HPDE6-E6E7 (cell line): Measurements from ENCODE around the gene SDC4.
"Not testable (repeated sequence)": the region's sequence is repeated elsewhere in the genome, so short reads cannot be mapped to it uniquely, and the experiment has no call there.

ENCODE experiments used
- DNase-seq: peaks from one replicate; pipeline ENCODE4 v3.0.0; 2011; ENCODE audit warnings: missing footprints; ENCODE audit errors: extremely low spot score

The SDC4 gene

DNA sequence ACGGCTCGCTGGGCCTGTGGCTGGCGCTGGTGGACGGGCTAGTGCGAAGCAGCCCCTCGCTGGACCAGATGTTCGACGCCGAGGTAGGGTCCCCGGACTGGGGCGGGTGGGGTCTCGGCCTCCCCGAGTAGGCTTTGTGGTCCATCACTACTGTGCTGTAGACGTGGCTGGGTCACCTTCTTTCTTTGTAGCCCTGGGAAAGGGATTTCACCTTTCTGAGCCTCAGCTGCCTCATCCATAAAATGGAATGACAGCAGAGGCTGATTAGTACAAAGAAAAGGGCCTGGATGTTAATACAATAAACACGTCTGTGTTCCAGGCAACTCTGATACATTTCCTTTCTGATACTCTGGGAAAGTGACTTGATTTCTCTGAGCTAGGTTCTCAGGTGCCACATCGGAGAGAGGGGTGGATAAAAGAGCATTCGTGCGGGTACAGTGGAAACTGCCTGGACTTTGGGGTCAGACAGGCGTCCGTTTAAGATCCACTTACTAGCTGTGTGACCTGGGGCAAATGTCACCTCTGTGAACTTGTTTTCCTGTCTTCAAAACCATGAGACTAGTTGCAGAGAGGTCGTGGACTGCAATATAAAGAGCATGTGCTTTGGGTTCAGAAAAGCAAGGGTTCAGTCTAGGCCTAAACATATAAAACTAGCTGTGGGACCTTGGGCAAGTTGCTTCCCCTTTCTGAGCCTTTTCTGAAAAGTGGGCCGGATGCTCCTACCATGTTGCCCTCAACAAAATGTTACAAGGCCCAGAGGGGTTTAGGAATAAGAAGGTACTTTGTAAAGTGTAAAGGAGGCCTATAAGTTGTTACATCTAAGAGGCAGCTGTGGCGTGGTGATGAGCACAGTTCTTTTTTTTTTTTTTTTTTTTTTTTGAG lies 15.6 kb upstream of the SDC4 start:
- no peak for DNase-seq

DNA sequence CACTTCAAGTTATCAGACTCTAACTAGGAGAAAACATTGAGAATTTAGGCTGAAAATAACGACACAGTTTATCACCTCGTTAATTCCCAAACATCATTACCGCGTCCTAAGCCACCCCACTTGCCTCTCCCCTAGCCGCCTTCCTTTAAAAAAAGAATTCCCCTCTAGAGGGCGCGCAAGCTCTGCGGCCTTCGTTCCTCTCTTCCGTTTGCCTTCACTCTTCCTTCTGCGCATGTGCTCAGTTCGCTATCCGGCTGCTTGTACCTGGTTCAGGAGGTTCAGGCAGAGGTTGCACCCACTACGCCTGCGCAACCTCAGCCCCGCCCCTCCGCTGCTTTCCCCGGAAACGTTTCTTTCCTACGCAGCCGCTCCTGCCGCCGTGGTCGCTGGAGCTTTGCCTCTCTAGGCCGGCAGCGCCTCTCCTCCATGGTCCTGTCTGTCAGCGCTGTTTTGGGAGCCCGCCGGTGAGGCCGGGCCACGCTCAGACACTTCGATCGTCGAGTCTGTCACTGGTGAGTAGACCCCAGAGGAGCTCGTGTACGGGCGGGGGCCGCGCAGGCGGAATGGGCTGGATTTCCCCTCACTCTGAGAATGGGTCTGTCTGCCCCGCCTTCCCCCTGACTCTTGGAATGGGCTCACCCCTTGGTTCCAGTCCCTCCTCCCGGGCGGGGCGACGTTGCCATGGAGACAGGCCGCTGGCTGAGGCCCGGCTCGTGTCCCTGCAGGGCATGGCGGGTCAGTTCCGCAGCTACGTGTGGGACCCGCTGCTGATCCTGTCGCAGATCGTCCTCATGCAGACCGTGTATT lies 14.8 kb upstream of the SDC4 start, which contains the start of gene SYS1:
Gene SYS1 (plus strand): TSS at position 353 of the 807 bp plus-strand sequence. CDS start 376 bp downstream, at position 729.
- DNase-seq, result peak; percentile 100

DNA sequence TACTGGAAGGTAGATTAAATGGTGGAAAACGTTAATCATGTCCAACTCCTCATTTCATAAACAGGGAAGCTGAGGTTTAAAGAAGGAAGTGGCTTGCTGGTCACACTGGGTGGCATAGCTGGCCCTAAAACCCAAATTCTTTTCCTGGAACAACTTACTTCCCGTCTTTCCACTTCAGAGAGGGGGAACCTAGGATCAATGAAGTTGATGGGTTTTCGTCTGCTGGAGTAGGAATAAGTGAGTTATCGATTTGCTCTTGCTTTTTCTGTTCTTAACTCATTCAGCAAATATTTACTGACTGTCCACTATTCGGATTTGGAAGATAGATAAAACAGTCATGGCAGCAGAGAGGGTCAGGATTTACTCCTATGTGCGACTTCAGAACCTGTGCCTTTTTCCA lies 13.6 kb upstream of the SDC4 start:
- DNase-seq, result no peak

DNA sequence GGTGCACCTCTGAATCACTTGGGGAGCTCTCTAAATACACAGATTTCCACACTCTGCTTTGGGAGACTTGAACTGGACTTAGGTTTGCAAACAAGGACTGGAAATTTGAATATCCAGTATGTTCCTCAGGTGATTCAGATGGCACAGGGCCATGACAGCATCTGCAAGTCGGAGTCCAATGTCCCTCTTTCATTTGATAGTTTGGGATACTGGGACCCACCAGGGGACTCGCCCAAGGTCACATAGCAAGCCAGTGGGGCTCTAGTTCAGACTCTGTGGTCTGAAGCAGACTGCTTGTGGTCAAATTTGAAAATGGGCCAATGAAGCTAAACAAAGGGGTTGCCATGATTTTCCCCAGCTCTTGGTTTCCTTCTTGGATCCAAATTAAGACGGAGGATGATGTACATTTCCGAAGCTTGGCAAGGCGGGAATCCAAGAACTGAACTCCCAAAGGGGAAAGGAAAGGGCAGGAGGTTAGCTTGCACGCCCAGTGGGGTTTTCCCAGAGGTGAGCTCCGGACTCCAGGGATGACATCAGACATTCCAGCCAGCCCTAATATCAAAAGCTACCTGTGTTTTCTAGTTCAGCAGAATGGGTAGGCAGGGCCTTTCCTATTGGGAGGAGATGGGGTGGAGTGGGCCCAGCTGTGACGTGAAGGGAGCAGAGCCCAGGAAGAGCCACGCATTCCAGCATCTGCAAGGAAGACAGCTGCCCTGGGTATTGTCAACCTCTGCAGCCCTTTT lies 11.4 kb upstream of the SDC4 start:
- peak; percentile 92 for DNase-seq

DNA sequence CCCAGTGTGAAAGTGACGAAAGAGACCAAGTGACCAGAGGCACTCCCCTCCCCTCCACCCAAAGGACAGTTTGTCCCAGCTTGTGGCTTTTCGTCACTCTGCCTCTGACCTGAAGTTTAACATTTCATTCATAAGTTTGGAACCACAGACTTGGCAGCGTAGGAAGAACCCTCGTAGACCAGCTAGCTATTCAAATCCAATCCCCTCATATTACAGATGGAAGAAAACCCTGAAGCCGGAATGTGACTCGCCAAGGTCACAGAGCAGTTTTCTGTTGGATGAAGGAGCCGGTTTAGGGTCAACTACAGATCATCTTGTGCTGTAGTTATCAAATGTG lies 10.8 kb upstream of the SDC4 start:
- no peak for DNase-seq

DNA sequence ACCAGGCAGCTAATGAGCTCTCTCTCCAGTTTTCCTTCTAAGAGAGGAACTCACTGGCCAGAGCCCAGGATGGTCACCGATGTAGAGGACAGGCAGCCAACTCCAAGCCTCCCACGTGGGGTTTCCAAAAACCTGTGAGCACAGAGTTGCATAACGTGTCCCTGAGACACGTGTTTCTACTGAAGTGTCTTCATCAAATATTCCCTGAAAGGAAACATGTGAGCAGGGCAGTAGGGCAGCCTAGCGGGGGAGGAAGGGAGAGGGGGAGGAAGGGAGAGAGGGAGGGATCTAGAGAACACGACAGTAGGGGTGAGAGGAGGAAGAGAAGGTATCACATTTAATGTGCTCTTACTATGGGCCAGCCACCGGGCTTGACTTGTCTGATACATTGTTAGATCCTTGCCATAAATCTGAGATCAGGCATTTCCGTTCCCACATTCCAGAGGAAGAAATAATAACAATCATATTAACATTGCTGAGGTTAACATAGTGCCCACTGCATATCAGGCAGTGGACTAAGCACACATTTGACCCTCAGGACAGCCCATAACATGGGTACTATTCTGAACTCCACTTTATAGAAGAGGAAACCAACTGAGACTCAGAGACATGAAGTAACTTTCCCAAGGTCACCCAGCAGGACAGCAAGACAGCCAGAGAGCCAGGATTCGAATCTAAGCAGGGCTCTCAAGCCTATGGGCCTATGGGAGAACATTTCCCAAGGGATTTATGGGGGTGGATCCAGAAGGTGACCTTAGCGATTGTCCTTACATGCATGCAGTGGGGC lies 10.3 kb upstream of the SDC4 start:
- peak; percentile 49 for DNase-seq

DNA sequence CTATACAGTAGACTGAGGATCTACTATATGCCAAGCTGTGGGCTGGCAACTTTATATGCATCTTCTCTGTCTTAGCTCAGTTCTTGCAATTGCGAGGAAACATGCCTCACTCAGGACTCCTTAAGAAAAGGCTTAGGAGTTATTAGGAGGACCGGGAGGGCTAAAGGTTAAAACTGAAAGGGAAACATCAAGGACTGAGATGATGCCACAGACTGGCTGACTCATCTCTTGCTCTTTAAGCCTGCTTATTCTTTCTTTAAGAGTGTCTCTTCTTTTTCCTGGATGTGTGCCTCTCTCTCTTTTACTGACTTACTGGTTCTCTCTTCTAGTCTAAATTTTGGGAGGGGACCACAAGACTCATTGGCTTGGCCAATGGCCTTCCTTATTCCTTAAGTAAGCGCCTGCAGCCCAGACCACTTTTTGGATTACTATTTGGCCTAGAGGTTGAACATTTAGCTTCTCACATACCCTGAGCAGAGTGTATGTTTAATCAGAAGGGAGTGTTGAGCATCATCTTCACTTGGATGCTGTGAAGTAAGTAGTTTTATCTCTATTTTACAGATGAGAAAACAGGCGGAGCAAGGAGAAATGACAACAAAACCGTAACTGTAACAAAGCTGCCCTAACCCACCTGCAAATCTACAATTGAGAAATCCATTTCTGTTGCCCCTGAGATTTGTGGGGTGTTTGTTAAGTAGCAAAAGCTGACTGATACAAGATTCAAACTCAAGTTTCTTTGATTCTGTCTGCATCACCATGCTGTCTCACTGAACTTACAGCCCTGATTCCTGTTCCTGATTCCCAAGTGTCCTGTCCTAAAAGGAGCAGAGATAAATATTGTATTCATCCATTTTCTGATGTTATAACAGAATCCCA lies 7.2 kb upstream of the SDC4 start:
- peak; percentile 85 for DNase-seq

DNA sequence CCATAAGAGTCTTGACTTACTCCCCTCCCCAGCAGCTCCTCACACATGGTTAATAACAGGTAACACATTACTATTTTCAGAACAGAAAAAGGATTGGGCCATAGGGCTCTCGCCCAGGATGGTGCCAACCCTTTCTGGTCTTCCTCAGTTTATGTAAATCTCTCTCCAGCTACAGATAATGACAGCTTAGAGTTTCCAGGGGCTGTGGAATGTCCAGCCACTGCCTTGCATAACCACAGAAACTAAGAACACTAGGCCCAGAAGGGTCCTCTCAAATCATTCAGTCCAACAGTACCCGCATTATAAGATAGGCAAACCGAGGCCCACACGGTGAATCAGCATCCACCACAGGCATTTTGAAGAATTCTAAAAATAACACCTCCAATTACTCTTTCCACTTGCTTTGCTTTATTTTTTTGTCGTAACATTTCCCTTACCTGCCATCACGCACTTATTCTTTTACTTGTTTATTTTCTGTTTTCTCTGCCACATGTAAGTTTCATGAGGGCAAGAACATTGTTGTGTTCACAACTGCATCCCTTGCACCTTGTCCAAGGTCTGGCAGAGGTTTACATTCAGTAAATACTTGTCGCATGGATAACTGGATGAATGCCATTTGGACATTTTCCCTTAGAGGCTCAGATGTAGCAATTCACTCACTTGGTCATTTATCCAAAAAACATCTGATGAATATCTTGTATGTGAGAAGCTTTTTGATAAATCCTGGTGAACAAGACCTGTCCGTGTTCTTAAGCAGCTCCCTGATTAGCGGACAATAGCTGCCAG lies 6.4 kb upstream of the SDC4 start:
- no peak for DNase-seq

DNA sequence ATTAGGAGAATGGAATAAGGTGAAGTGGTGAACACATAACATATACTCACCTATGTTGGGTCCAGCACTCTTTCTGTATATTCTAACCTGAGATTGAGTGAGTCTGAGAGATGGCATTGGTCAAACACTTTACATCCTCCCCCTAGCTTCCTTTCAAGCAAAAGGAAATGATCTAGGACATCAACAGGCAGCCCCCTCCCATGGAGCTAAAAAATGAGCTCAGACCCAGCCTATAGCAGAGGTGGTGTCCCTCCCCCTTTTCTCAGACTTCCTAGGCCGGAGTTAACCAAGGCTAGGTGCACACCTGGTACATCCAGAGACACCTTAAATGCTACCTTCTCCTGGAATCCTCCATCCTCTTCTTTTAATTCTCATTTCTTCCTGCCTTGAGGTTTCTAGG lies 5.5 kb upstream of the SDC4 start:
- no peak for DNase-seq

DNA sequence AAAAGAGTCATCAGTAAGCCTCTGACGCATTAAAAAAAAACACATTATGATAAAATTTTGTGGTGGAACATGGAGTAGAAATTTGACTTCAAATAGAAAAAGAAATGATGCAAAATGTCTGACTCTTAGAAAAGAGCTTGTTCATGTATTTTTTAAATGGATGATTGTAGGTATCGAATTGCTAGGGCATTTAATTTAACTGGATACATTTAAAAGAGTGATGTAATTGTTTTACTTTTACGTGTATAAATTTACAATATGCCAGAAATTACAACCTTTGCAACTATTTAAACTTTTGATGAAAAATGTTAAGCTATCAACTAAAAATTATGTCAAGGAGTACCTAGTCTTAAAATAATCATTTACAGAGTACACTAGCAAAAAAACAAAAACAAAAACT lies 4.5 kb upstream of the SDC4 start:
- DNase-seq, result no peak

DNA sequence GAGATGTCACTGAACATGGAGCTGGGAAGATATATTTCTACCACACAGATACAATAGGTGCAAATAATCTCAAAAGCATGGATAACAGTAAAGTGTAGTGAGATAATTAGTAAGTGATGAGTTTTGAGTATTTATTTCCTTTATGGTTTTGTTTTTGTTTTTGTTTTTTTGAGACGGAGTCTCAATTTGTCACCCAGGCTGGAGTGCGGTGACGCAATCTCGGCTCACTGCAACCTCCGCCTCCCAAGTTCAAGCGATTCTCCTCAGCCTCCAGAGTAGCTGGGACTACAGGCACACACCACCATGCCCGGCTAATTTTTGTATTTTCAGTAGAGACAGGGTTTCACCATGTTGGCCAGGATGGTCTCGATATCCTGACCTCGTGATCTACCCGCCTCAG lies 2.6 kb upstream of the SDC4 start:
- not testable (repeated sequence) for DNase-seq

DNA sequence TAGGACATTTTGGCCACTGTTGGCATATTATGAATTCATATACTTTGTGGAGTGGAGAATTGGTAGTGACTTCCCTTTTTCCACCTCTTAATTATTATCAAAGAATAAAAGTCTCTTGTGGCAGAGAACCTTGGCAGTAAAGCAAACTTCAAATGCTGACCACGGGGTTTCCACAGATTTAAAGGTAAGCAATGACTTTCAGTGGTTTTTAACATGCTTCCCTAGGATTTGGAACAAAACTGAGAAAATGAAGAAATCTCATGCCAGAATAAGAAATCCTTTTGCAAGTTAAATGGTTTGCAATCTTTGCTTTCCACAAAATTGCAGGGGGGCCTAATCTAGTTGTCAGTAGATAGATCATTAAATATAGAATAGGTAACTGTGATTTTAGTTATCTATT lies 2.0 kb upstream of the SDC4 start:
- DNase-seq, result no peak

DNA sequence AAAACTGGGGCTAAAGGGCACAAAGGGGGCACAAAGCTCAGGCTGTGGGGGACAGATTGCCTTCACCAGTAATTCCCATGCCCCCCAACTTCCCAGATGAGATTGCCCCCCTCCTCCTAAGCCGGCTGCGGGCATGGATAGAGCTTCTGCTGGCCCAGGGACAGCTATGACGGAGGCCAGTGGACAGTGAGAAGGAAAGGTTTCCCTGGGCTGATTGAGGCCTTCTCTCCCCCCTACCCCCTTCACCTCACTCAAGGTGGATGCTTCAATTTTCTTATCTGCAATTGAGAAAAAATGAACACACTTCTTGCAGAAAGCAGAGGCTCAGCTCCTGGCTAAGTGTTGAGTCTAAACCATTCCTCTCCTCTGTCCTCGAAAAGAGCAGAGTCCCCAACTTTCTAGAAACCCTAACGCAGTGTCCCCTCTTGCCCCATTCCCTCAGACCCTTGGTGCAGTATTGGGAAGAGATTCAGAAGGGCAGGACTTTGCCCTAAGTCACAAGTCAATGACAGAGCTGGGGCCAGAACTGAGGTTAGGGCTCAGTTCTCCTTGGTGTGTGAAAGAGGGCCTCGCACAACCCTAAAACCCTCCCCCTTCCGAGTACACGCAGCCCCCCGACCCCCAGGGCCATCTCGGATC lies 808 bp downstream of the SDC4 start:
- no peak for DNase-seq

DNA sequence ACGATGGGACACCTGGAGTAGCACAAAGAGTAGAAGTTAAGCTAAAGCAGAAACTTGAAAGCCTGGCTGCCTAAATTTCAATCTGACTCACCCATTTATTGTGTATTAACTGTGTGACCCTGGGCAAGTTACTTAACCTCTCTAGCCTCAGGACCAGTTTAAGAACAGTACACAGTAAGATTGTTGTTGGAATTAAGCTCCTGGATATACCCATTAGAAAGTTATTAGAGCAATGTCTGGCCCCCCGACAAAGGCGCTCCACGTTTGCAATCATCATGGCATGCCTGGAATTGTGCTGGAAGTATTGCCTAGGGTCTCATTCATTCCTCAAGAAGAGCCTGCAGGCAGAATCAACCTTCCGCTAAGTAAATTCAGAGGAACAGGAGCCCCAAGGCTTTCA lies 1.4 kb downstream of the SDC4 start:
- no peak for DNase-seq

DNA sequence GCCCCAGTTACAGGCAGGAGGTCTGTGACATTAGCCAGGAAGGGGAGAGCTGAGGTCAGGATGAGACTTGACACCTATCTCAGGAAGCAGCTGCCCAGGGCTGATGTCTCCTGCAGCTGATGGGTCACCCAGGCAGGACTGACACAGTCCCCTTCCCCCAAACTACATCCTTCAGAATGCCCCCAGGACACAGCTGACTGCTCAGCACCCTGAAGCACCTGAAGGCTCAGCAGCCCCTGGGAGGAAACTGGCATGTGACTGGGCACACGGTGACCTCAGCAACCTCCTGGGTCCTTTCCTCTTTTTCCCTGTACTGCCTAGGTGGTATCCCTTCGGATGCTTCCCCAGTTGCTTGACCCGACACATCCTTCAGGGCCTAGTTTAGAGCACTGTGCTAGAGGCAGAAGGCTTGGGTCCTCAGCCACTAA lies 1.9 kb downstream of the SDC4 start:
- DNase-seq, result no peak

DNA sequence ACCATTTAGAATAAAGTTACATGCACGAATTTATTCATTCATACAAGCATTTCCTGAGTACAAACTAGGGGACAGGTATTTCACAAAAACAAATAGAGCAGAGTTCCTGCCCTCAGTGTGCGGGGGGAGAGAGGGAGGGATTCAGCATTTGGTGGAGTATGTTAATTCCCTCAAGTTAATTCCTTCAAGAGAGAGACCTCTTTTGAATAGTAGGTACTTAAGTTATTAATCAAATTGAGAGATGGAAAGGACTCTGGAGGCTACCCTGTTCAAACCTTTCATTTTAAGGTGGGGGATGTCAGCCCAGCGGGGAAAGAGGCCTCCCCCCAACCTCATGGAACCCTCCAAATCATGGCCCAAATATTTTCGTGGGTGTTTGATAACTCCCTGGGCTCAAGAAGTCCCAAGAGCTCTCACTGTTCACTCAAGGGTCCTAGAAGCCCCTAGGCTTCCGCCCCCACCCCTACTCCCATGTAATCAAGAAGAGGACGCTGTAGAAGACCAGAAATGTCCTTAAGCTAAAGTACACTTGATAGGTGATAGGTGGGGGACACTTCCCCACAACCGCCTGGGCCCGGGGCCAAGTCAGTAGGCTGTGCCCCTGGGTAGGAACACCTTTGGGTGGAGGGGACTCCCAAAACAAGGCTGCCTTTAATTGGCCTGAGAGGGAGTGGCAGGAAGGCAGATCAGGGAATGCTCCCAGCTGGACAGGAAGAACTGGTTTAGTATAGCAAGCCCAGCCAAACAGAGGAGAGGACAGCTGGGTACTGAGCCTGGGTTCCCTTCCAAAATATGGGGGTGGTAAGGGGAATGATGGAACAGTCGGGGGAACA lies 2.9 kb downstream of the SDC4 start:
- peak; percentile 88 for DNase-seq

DNA sequence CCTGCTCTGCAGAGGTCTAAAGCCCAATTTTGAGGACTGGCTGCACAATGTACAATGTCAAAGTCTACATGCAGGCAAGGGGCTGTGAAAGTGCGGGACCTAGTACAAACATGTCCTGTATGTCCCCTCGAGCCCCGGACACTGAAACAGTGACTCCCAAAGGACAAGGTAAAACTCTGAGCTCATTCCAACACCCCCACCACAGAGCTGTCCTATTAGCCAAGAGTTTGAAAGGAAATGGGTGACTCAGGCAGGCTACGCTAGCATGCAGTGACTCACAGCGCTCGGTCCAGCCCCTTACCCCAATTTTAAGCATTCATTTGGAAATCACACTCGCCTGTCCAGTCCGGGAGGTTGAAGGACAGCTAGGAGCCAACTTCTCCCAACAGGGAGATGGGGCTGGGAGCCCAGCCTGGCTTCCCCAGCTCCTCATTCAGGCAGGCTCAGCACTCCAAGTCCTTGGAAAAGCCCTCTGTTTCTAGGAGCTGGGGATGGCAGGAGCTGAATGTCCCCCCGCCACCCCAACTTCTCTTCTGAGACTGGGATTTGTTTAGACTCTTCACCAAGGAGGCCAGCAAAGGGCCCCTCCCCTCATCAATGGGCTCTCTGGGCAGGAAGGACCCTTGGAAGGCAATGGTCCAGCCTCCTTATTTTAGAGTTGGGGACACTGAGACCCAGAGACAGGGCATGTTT lies 3.9 kb downstream of the SDC4 start:
- peak; percentile 93 for DNase-seq
